Heart left ventricle (tissue), 16 donors: ENCODE measurements around the gene TLCD3B. TPM values are rescaled to one million over a fixed set of nuclear protein-coding genes. Genes with fewer than 3 reads are reported as not detected.

Experiments
- ATAC-seq, 4 donors: fragments of 200-7000 bp; cut with Tn5 transposase; one replicate each; pipeline ENCODE4 v1.9.1; 2020 to 2022; ENCODE audit warnings: moderate library complexity in 4 of 4, mild to moderate bottlenecking in 3 of 4, moderate number of reproducible peaks in 1 of 4
- DNase-seq, 5 donors: peaks; one replicate each; pipeline ENCODE4 v3.0.0-alpha.2; 2020
- H3K27ac ChIP-seq, 12 donors: fragments of 200-600 bp; sonication (generic) in 4 of 12; one replicate each; pipeline versions ENCODE4 v1.5.0 to v1.8.0; 2016 to 2022; ENCODE audit warnings: mild to moderate bottlenecking in 2 of 12
- H3K27me3 ChIP-seq, 9 donors: fragments of 200-600 bp; sonication (generic) in 2 of 9; one replicate each; pipeline versions ENCODE4 v1.5.1 to v1.8.0; 2016 to 2022; ENCODE audit warnings: mild to moderate bottlenecking in 3 of 9
- H3K36me3 ChIP-seq, 9 donors: fragments of 200-600 bp; sonication (generic) in 2 of 9; one replicate each; pipeline versions ENCODE4 v1.5.0 to v1.8.0; 2018 to 2022; ENCODE audit warnings: mild to moderate bottlenecking in 2 of 9
- H3K4me1 ChIP-seq, 12 donors: fragments of 200-600 bp; sonication (generic) in 4 of 12; one replicate each; pipeline versions ENCODE4 v1.5.0 to v1.8.0; 2016 to 2022; ENCODE audit warnings: mild to moderate bottlenecking in 3 of 12
- H3K4me3 ChIP-seq, 12 donors: fragments of 200-600 bp; sonication (generic) in 4 of 12; one replicate each; pipeline versions ENCODE4 v1.5.0 to v1.8.0; 2017 to 2022; ENCODE audit warnings: mild to moderate bottlenecking in 9 of 12, moderate library complexity in 4 of 12
- H3K9me3 ChIP-seq, 12 donors: fragments of 200-600 bp; sonication (generic) in 4 of 12; one replicate each; pipeline versions ENCODE4 v1.5.0 to v1.8.0; 2016 to 2022; ENCODE audit warnings: mild to moderate bottlenecking in 1 of 12
- CTCF ChIP-seq, 12 donors: fragments of 200-600 bp; sonication (generic) in 4 of 12; IDR thresholded peaks; one replicate each; pipeline versions ENCODE4 v1.5.0 to v1.8.0; 2018 to 2022; ENCODE audit warnings: antibody characterized with exemption in 12 of 12, mild to moderate bottlenecking in 5 of 12
- POLR2A ChIP-seq, 2 donors: fragments of 450-650 bp; IDR thresholded peaks; one replicate each; pipeline ENCODE4 v1.6.1; 2017; ENCODE audit warnings: antibody characterized with exemption in 2 of 2, mild to moderate bottlenecking in 2 of 2, moderate library complexity in 2 of 2
- WGBS, 4 donors: extraction: QIAGEN DNeasy Blood & Tissue Kit in 2 of 4; methylation state at CpG; one replicate each; pipeline versions ENCODE4 v1.1.5 to v1.1.7; 2013 to 2018; 5-methylcytosine and 5-hydroxymethylcytosine counted together
- intact Hi-C, 10 donors: fragments of 100-400 bp; cut with DNase I; formaldehyde crosslinking; loops; one replicate each; pipeline versions ENCODE4 v1.11.1 to v1.14.2; 2022
- polyA plus RNA-seq, 2 donors: library from polyadenylated mRNA; stranded (reverse); fragments of 200-250 nt; gene quantifications; one replicate each; pipeline ENCODE4 v1.2.3, GENCODE V29; 2013
- total RNA-seq, 9 donors: library from RNA; depleted of rRNA in 2 of 9; stranded (reverse); fragments of >200 nt in 2 of 9; fragmentation: NEBNext Ultra II Directional in 3 of 9; extraction: Animal tissue kit (Norgen Biotek cat#: 25700) in 3 of 9; gene quantifications; one replicate each; pipeline versions ENCODE4 v1.1.0 to v1.2.4, GENCODE V29; 2016 to 2023
- donor health status: ischemic (EF 13 %, LVEDD 7.1; RV severe dilation, severe dysfunction).
- donor health status: healthy with polysubstance abuse.
- donor health status: DM: no; HTN: yes; CAD: no.
- donor health status: DM: no; HTN: no; CAD: no.
- donor health status: ischemic (EF 25% LVEDD 6.9; RV normal size, moderate dysfunction).
- donor health status: ischemic (EF 25% LVEDD 5.7; RV mildly dilated, moderate dysfunction).
- donor health status: healthy.
- donor health status: DM: yes; HTN: yes; CAD: no.
- donor health status: ischemic (EF 35%, LVEDD 5.7; RV mildly dilated, moderate dysfunction).
- donor health status: nonischemic (EF 11% LVEDD 7.7; RV severe dilation, severe dysfunction).
- donor health status: DM: yes; HTN: yes; CAD: no.
- donor health status: PGD.
- donor health status: ischemic (EF 29% LVEDD 5.4; RV normal size, mild dysfunction).
- donor health status: nonischemic (EF 23%, LVEDD 6.1; RV moderate dilation, normal function).

TLCD3B gene
- total and polyA plus RNA-seq, 11 donors: not detected

GRCh38 chr16:30025574-30025973 is 5.5 kb downstream of the TLCD3B start:
- Histone ChIP-seq H3K4me3 (no peak overlapping the region), H3K36me3 (no peaks in the 10 kb centered on the region), H3K9me3 (no peaks in the 10 kb centered on the region), H3K4me1 (peaks cover 0 to 13% (median 4%) of the 10 kb centered on the region in 12 donors), H3K27me3 (peaks cover 0 to 48% (median 25%) of the 10 kb centered on the region in 9 donors), H3K27ac (no peak overlapping the region)
- no peak for ATAC-seq
- no peak for DNase-seq
- WGBS, 4 donors: 53 to 69% (median 62%) methylated on average over 5 to 7 of the region's 7 CpGs
- no peak for TF ChIP-seq CTCF (IDR thresholded peaks at IDR 0.05)
- no peak for TF ChIP-seq POLR2A (IDR thresholded peaks at IDR 0.05)
- intact Hi-C loops: loop anchor here in 3 of 10 donors (5.0 to 10.0 kb wide), 3 partner anchors 153 to 321 kb away; partner anchors contain the start of gene CDIPT (in 1 of the 3)

- intact Hi-C loops: loop anchor here in 3 of 10 donors (5.0 to 10.0 kb wide), 3 partner anchors 153 to 320 kb away; partner anchors contain the start of gene CDIPT (in 1 of the 3)
- ATAC-seq: no peak
- H3K27ac ChIP-seq: no peak overlapping the region
- TF ChIP-seq CTCF (IDR thresholded peaks at IDR 0.05) (no peak), POLR2A (IDR thresholded peaks at IDR 0.05) (no peak)
- H3K9me3 ChIP-seq: no peaks in the 10 kb centered on the region
- WGBS, 4 donors: 65 to 79% (median 74%) methylated on average over 12 to 20 of the region's 20 CpGs
- no peak for DNase-seq
- H3K4me3 ChIP-seq: no peak overlapping the region
- H3K36me3 ChIP-seq: no peaks in the 10 kb centered on the region
- H3K27me3 ChIP-seq: peaks cover 0 to 45% (median 21%) of the 10 kb centered on the region in 9 donors
- H3K4me1 ChIP-seq: peaks cover 0 to 13% (median 4%) of the 10 kb centered on the region in 12 donors
Observed at GRCh38 chr16:30025156-30025555, 5.9 kb downstream of the TLCD3B start.

- Histone ChIP-seq H3K4me1 (peaks cover 0 to 13% (median 4%) of the 10 kb centered on the region in 12 donors), H3K9me3 (no peaks in the 10 kb centered on the region), H3K27ac (no peak overlapping the region), H3K27me3 (peaks cover 0 to 38% (median 14%) of the 10 kb centered on the region in 9 donors), H3K4me3 (no peak overlapping the region), H3K36me3 (no peaks in the 10 kb centered on the region)
- ATAC-seq (no peak), DNase-seq (no peak)
- intact Hi-C loops: loop anchor here in 8 of 10 donors (5.0 to 10.0 kb wide), 6 partner anchors 160 to 327 kb away; partner anchors contain the start of gene CDIPT (in 3 of the 8)
- WGBS, 4 donors: 73 to 86% (median 80%) methylated on average over 10 to 16 of the region's 16 CpGs
- no peak for TF ChIP-seq POLR2A (IDR thresholded peaks at IDR 0.05)
- no peak for TF ChIP-seq CTCF (IDR thresholded peaks at IDR 0.05)
Observed at GRCh38 chr16:30024451-30024850, 6.6 kb downstream of the TLCD3B start.

GRCh38 chr16:30023586-30023985 is 7.5 kb downstream of the TLCD3B start:
- 81 to 85% (median 83%) methylated on average over 11 of the region's 11 CpGs for WGBS, 4 donors
- DNase-seq (no peak), ATAC-seq (no peak)
- Histone ChIP-seq H3K4me3 (no peak overlapping the region), H3K4me1 (peaks cover 0 to 13% (median 4%) of the 10 kb centered on the region in 12 donors), H3K27me3 (peaks cover 0 to 29% (median 5%) of the 10 kb centered on the region in 9 donors), H3K9me3 (no peaks in the 10 kb centered on the region), H3K27ac (no peak overlapping the region), H3K36me3 (no peaks in the 10 kb centered on the region)
- intact Hi-C loops: loop anchor here in 8 of 10 donors (5.0 to 10.0 kb wide), 6 partner anchors 159 to 326 kb away; partner anchors contain the start of gene CDIPT (in 3 of the 8)
- TF ChIP-seq CTCF (IDR thresholded peaks at IDR 0.05) (no peak), POLR2A (IDR thresholded peaks at IDR 0.05) (no peak)
